GM15510 (cell line): ENCODE results near the gene PLS3.

Source experiments
- POLR2A ChIP-seq: IDR thresholded peaks from 3 replicates; pipeline ENCODE4 v1.6.1; 2011; ENCODE audit warnings: borderline replicate concordance; ENCODE audit not compliant: insufficient read length; ENCODE audit errors: extremely low read depth

Gene PLS3

DNA sequence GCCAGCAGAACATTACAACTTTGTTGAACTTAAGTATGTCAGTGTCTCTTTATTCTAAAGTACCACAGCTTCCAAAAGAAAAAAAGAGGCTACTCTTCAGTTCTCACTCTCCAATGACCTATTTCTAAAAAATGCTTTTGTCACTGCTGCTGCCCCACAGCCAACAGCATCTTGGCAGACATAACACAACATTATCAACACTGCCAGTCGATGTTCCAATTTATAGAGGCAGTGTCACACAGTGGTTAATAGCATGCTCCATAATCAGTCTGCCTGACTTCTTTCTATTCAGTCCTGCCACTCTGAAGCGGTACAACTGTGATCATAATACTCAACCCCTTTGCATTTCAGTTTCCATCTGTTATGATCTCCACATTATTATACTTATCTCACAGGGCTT is 69.2 kb downstream of the PLS3 start:
- TF ChIP-seq POLR2A = no peak

DNA sequence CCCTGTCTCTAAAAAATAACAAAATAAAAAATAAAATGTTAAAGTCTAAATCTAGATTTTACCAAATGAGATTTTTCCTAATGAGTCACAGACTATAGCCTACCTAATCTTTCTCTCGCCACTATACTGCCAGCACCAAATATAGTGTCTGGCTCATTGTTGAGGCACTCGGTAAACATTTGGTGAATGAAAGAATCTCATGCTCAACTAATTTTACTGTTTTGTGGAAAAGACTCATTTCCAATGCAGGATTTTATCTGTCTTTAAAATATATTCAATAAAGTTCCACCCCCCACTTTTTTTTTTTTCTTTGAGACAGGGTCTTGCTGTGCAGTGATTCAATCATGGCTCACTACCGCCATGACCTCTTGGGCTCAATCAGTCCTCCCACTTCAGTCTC is 71.5 kb downstream of the PLS3 start:
- no peak for TF ChIP-seq POLR2A

DNA sequence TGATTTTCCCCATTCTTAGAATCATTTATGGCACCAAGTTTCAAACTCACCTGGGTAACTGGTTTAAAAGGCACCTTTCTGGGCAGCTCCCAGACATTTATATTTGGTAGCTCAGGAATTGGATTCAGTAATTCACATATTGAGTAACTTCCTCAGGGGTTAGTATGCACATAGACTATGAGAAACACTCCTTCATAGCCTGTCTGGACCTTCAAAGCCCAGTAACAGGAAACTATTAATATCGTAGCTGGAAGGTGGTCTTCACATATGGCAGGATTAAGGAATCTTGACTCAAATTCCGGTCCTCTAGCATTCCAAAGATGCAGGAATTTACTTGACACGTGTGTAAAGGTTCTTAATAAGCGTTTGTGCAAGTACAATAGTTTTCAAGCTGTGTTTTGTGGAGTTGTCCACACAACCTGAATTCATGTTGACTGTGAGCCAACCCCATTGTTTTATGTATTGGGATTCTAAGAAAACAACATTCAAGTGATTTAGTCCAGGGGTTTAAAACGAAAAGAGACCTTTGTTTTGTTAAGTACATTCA is 78.4 kb downstream of the PLS3 start:
- TF ChIP-seq POLR2A = no peak

DNA sequence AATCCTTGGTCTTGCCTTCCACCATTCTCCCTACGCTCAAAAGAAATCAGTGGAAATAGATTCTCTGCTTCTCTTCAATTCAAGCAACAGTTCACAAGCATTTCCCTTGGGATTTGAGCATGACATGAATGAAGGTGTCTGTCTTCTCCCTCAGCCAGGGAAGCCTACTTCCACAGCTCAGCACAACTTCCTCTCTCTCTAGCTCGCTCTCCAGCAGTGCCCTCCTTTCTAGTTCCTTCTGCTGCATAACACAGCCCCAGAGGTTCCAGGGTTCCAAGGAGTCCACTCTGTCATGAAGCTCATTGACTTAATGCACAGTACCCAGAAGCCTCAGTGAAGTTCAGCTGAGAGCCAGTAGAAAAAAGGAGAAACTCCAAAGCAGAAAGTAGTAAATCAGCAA is 81.3 kb downstream of the PLS3 start:
- no peak for TF ChIP-seq POLR2A

DNA sequence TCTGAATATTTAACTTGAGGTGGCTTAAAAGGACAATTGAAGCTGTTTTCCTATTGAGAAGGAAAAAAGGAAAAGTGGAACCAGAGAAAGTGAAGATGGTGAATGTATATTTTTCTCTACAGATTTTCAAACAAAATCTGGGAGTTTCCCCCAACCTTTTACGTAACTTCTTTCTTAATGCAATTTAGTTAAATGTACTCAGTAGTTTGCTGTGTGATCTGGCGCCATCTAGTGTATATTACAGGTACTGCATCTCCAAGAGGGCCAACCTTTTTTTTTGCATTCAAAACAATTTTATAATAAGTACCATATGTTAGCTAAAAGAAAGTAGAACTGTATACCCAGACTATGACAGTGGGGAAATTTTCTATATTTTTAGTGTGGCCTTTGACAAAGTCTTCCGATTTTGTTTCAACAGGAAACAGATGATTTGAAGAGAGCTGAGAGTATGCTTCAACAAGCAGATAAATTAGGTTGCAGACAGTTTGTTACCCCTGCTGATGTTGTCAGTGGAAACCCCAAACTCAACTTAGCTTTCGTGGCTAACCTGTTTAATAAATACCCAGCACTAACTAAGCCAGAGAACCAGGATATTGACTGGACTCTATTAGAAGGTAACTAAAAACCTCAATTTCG is 82.0 kb downstream of the PLS3 start:
- TF ChIP-seq POLR2A = no peak

DNA sequence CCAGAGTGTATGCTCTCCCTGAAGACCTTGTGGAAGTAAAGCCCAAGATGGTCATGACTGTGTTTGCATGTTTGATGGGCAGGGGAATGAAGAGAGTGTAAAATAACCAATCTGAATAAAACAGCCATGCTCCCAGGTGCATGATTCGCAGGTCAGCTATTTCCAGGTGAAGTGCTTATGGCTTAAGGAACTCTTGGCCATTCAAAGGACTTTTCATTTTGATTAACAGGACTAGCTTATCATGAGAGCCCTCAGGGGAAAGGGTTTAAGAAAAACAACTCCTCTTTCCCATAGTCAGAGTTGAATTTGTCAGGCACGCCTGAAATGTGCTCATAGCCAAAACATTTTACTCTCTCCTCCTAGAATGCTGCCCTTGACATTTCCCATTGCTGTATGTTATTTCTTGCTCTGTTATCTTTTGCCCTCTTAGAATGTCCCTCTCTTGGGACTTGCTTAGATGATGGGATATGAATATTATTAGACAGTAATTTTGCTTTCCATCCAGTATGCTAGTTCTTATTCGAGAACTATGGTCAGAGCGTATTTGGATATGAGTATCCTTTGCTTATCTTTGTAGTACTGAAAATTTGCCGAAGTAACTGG is 88.6 kb downstream of the PLS3 start:
- no peak for TF ChIP-seq POLR2A

DNA sequence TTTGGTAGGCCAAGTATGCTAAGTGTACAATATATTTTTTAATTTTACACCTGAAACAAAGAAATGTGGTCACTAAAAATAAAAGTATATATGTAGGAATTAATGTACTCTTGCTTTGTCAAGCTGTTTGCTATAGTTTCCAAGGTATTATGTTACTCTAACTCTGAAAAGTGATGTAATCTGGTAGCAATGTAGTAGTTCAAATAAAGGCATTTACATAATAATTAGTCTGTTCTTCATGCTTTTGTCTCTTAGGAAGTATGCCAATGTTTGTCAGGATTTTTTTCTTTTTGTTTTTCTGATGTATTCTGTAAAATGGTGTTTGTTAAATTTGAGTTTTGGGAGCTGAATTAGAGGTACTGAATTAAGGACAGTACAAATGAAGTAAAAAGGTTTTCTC is 89.5 kb downstream of the PLS3 start:
- no peak for TF ChIP-seq POLR2A

DNA sequence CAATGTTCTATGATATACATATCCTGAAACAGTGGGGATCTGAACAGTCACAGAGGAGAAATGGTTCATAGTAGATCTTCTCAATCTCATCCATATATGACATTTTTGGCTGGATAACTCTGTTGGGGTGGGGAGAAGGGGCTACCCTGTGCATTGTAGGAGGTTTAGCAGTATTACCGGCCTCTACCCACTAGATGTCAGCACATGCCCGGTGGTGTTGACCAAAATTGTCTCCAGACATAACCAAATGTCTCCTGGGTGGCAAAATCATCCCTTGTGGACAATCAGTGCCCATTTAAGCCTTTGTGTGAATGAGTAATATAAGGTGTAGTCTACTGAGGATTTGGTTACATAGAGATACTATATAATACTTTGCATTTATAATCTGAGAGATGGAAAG is 89.9 kb downstream of the PLS3 start:
- no peak for TF ChIP-seq POLR2A

DNA sequence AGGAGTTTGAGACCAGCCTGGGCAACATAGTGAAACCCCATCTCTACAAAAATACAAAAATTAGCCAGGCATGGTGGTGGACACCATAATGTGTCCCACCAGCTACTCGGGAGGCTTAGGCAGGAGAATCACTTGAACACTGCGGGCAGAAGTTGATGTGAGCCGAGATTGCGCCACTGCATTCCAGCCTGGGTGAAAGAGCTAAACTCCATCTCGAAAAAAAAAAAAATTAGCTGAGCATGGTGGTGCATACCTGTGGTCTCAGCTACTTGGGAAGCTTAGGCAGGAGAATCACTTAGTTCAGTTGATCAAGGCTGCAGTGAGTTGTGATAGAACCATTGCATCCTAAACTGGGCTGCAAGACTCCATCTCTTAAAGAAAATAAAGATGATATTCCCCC is 91.2 kb downstream of the PLS3 start:
- no peak for TF ChIP-seq POLR2A

DNA sequence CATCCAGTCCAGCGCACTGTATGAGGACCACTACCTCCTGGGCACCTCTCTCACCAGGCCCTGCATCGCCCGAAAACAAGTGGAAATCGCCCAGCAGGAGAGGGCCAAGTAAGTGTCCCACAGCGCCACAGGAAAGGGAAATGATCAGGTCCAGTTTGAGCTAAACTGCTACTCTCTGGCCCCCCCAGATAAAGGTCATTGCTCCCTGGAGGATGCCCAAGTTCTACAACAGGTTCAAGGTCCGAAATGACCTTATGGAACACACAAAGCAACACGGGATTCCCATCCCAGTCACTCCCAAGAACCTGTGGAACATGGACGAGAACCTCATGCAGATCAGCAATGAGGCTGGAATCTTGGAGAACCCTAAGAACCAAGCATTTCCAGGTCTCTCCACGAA is 104.1 kb downstream of the PLS3 start:
- TF ChIP-seq POLR2A = no peak

DNA sequence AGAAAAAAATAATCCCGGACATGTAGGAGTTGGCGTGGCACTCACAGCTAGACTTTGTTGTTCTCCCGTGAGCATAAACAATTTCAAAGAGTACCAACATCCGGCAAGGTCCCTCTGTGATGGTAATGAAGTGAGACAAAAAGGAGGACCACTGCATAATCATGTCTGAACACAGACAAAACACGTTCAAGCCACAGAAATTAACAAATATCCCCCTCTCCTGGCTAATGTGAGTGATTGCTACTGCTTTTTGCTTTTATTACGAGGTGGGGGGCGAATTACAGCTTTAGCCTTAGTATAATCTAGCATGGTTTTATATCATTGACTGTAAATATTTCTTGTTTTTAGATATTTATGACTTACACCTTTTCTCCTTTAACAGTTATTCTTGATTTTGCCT is 118.5 kb downstream of the PLS3 start:
- no peak for TF ChIP-seq POLR2A

DNA sequence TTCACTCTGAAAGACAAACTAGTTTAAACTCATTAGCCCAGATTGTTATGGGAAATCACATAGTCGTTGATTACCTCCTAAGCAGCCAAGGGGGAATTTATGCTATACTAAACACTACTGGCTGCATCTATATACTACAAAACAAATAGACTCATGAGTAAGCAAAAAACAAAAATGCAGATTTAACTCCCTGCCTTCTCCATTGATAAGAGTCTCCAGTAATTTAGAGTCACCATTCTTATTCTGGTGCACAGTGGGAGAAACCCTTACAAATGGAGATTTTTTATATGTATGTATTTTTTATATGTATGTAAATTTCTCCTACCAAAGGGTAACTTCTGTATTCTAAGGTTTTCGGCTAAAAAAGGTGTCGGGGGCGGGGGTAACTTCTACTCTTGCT is 126.6 kb downstream of the PLS3 start:
- no peak for TF ChIP-seq POLR2A

DNA sequence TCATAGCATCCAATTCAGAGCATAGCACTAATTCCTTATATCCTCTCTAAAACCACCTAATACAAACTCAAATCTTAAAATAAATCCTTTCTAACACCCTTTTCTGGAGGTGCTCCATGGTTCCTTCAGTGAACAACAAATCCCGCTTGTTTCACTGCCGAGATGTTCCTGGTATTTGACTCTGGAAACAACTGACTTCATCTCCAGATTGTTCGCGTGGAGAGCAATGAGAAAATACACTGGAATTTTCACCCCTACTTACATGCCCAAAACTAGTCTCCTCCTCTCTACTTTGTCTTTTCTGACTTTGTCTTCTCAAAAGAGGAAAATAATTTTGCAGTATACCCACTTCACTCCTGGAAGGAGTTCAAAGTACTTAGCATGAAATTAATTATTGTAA is 129.0 kb downstream of the PLS3 start:
- TF ChIP-seq POLR2A = no peak

DNA sequence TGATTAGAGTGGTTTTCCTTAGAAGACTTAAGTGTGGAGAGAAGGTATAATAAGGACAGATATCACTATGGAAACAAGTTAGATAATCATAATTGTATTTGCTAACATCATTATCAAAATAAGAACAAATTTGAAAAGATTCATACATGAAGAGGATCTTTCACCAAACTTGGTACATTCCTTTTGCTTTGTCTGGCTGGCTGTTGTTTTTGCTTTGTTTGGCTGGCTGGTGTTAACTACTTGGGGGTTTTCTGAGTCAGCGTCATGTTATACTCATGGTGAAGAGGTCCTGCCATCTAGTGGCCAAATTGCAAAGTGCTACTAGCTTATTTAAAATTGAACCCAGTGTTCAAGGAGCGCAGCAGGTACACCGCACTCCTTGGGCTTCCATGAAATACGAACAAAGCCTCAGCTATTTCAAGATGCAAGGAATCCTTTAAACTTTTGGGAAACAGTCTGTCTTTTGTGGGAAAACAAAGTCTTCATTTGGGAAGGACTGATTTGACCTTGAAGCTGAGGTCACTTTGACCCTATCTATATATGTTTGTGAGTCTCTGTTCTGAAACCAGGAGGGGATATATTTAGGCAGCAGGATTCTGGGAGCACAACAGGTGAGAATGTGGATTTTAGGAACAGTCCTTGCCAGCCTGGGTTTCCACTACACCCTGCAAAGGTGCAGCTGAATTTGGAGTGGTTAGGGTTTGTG is 129.7 kb downstream of the PLS3 start:
- TF ChIP-seq POLR2A = no peak

DNA sequence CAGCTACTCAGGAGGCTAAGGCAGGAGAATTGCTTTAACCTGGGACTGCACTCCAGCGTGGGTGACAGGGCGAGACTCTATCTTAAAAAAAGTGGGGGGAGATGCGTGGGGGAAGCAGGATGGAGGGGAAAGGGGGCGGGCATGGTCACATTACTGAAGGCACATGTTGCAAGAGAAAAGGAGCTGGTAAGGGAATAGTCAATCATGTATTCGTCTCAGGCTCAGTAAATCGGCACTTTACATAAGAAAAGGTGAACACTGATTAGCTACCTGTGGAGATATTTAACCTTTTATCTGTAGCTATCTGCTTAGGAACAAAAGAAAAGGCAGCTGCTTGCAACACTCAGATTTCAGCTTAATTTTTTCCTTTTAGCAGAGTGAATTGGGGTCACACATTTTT is 132.5 kb downstream of the PLS3 start:
- TF ChIP-seq POLR2A = no peak

DNA sequence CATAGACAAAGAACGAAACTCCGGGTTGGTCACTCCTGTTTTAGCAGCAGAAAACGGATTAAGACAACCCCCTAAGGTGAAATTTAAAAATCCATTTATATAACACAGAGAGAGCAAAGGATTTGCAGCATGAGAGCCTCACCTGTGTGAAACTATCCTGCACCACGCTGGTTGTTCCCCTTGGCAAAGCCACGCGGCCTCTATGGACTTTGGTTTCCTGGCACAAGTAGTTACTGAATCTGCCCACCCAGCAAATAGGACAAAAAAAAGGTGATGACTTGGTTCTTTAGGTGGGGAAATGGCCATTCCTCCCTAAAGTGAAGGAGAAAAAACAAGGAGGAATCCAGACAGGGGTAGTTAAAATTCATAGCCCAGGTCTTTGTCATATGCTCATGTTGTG is 133.1 kb downstream of the PLS3 start:
- no peak for TF ChIP-seq POLR2A
